ENCODE data around the gene CD52. TPM values are rescaled to one million over a fixed set of nuclear protein-coding genes. Genes with fewer than 3 reads are reported as not detected.
"Not testable (repeated sequence)": the region's sequence is repeated elsewhere in the genome, so short reads cannot be mapped to it uniquely, and the experiment has no call there.

The CD52 gene
- polyA plus RNA-seq, 3 donors = 2.8 to 7.9 (median 5.3) TPM

DNA sequence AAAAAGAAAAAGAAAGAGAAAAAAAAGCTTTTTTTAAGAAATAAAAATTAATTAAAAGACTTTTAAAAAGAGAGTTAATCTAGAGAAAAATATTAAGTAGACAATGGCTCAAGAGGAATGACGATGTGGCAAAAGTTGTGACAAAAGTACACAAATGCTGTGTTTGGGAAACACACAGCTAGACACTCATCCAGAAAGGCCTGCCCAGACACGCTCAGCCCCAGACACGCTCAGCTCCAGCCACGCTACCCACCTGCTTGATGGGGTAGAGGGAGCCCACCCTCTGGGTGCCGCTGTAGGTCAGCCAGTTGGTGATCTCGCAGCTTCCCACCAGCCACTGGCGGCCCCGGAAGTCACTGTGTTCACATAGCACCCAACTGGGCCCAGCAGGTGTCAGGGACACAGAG, 10.2 kb downstream of the CD52 start:
- DNase-seq (ENCODE audit: low read depth in 3 of 3, low spot score in 2 of 3) = no peak

GRCh38 chr1:26328597-26328996, 10.8 kb downstream of the CD52 start:
- no peak for DNase-seq (ENCODE audit: low read depth in 3 of 3, low spot score in 2 of 3)

GRCh38 chr1:26329380-26329779, 11.6 kb downstream of the CD52 start:
- DNase-seq (ENCODE audit: low read depth in 3 of 3, low spot score in 2 of 3) = not testable (repeated sequence)

DNA sequence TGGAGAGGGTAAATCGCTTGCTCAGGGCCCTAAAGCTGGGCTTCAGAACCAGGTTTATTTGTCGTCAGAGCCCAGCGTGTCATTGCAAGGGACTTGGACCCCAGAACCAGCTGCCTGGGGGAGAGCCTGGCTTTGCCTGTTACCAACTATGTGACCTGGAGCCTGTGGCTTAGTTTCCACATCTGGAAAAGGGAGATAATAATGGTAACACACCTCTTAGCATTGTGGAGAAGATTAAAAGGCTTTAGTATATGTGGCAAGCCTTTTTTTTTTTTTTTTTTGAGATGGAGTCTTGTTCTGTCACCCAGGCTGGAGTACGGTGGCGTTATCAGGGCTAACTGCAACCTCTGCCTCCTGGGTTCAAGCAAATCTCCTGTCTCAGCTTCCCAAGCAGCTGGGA, 12.5 kb downstream of the CD52 start:
- DNase-seq (ENCODE audit: low read depth in 3 of 3, low spot score in 2 of 3) = no peak

GRCh38 chr1:26333312-26333711, 15.6 kb downstream of the CD52 start:
- DNase-seq (ENCODE audit: low read depth in 3 of 3, low spot score in 2 of 3) = not testable (repeated sequence)

DNA sequence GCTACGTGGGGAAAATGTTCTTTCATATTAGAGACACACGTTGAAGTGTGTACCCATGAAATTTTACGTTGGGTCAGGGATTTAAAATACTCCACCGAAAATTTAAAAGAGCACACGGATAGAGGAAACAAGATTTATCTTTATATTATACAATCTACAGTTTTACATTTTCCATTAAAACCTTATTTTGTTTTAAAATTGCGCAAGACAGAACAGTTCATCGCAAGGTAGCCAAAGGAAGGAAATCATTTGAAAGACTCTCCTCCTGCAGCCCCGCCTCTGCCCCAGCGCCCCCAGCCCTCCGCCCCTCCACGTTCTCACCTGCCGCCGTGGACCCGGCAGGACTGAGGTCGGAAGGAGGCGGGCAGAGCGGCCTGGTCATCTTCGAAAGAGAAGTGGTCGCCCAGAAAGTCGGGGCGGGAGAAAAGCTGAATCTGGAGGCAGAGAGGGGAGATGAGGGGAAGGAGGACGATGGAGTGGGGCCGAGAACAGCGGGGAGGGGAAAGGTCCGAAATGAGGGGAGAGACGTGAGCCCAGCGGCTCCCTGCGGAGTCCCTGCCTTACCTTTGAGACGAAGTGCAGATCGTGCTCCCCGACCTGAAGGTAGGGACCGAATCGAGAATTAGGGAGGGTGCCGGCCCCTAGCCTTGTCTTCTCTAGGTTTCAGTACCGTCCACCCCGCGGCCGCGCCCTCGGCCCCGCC, 18.2 kb downstream of the CD52 start:
- no peak for DNase-seq (ENCODE audit: low read depth in 3 of 3, low spot score in 2 of 3)

DNA sequence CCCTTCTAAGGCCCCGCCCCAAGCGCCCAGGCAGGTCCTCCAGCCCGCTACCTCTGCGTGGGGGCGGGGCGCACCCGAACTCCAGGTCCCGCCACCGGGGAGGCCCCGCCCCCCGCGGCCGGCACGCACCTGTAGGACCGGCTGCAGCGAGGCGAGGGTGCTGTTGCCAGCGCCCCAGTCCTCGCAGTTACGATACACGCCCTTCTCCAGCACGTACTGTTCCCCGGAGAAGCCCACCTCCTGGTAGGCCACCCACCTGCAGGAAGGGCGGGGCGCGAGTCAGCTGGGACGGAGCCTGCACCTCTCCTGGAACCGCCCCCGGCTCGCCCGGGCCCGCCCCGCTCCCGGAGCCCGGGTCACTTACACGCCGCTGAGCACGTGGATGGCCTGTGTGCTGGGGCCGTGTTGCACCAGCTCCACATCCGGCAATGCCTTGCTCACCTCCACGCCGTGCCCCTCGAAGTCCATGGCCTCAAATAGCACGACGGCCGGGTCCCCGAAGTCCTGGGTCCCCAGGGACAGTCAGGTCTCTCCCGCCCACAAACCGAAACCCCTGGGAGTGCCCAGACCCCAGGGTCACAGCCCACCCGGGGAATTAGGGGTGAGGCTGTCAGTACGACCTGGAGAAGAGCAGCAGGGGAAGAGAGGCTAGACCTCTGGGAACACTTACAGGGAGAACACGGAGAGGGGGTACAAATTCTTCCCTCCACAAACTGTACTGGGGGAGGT, 18.9 kb downstream of the CD52 start:
- DNase-seq (ENCODE audit: low read depth in 3 of 3, low spot score in 2 of 3) = peak; percentile 18 to 48 (median 38)

- no peak for DNase-seq (ENCODE audit: low read depth in 3 of 3, low spot score in 2 of 3)
These were observed 19.4 kb downstream of the CD52 start for GRCh38 chr1:26337206-26337535.

GRCh38 chr1:26337625-26338024, 19.9 kb downstream of the CD52 start:
- no peak for DNase-seq (ENCODE audit: low read depth in 3 of 3, low spot score in 2 of 3)

DNA sequence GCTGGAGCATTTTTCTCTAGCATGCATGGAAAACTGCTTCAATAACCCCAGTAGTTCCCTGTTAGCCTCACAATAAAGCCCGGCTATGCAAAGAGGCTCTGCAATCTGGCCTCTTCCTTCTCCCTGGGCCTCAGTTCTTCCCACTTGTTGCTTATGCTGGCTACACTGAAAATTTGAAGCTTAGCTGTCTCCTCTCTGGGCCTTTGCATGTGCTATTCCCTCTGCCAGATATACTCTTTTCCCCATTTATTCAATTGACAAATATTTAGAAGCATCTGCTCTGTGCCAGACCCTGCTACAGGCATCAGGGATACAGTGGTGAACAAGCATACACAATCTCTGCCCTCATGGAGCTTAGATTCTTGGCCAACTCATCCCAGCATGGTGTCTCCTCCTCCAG, 20.9 kb downstream of the CD52 start:
- DNase-seq (ENCODE audit: low read depth in 3 of 3, low spot score in 2 of 3) = no peak

DNA sequence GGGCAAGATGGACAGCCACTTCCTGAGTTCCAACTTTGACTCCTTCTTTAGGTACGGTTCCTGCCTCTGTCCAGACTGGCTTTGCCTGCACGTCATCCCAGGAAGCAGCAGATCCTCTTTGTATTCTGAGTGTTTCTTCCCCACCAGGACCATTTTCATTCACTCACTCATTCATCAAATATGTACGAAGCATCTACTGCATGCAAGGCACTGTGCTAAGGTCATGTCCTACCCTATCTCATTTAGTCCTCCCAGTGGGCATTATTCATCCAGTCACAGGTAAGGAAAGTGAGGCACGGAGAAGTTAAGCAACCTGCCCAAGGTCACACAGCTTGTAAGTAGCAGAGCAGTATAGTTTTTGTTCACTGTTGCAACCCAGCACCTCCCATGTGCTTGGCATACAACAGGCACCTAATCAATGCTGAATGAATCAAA, 22.3 kb downstream of the CD52 start:
- DNase-seq (ENCODE audit: low read depth in 3 of 3, low spot score in 2 of 3) = no peak

- no peak for DNase-seq (ENCODE audit: low read depth in 3 of 3, low spot score in 2 of 3)
These were observed 26.6 kb downstream of the CD52 start for GRCh38 chr1:26344147-26344920.

DNA sequence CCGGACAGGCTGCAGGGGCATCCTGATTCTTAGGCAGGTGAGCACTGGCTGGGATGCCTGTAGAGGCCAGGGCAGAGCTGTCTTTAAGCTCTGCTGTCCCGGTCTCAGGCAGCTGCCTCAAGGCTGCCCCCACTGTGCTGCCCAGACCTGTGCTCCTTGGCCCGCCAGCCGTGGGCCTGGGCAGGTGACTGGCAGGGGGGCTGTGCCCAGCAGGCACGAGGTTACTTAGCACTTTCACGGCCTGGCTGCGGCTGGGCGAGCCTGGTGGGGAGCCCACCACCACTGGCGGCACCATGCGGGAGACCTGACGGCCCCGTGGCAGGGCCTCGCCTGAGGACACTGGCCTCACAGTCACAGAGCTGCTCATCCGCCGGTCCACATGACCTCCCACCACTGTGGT, 28.0 kb downstream of the CD52 start:
- no peak for DNase-seq (ENCODE audit: low read depth in 3 of 3, low spot score in 2 of 3)

DNA sequence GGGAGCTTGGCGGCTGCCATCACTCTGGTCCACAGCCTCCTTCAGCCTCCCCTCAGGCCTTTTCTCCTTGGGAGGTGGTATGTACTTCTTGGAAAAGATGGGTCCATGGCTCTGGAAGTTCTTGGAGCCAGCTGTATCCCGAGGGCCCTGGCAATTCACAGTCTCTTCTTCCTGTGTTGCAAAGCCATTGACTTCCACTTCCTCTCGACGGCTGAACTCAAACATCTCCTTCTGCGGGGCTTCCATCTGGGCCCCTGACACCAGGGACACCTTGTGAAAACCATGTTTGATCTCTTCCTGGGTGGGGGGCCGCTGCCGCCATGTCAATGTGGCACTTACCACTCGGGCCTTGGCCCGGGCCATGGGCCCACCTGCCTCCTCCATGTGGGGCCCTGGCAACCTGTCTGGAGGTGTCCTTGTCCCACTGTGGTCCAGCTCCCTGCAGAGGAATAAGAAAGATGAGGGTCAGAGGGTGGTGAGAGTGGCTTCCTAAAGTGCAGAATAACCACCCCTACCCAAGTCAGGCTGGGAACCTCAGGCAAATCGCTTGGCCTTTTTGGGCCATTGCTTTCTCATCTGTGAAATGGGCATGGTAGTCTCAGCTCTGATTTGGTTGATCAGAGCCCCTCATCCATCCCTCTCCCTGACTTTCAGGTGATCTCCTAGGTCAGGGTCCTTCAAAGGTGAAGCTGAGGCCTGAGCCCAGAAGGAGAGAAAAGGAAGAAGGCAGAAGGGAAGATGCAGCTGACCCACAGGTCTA, 28.7 kb downstream of the CD52 start:
- no peak for DNase-seq (ENCODE audit: low read depth in 3 of 3, low spot score in 2 of 3)

DNA sequence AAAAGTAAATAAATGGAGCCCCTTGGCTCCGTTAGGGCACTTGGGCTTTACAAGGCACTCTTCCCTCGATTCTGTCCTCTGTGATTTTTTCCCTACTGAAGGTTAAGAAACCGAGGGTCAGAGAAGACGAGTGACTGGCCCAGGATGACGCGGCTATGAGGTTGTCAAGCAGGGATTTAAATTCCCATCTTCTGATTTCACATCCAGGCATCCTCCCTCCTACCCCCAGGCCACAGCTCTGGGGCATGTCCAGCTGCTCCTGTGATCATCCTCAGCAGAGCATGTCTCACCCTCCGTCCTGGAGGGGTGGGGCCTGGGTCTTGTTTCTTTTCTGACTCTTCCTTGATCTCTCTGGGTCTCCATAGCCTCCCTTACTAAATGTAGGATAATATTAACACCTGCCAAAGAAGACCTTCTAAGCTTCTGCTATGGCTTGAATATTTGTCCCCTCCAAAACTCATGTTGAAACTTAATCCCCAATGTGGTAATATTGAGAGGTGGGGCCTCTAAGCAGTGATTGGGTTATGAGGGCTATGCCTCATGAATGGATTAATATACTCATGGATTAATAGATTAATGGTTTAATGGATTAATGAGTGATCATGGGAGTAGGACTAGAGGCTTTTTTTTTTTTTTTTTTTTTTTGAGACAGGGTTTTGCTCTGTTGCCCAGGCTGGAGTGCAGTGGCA, 31.6 kb downstream of the CD52 start:
- no peak for DNase-seq (ENCODE audit: low read depth in 3 of 3, low spot score in 2 of 3)

- DNase-seq (ENCODE audit: low read depth in 3 of 3, low spot score in 2 of 3) = no peak
These were observed 32.1 kb downstream of the CD52 start for GRCh38 chr1:26349877-26350244.

DNA sequence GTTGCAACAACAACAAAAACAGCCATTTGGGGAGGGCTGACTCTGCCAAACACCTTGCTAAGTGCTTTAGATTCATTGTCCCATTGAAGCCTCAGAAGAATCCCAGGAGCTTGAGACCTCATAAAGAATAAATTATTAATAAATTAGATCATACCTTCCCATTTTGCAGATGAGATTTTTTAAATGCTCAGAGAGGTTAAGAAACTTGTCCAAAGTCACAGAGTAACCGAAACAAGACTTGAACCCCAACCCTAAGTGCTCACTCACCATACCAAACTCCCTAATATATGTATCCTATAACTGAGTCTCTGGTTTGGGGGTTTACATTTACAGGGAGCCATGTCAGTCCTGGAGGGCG, 32.6 kb downstream of the CD52 start:
- DNase-seq (ENCODE audit: low read depth in 3 of 3, low spot score in 2 of 3) = no peak

DNA sequence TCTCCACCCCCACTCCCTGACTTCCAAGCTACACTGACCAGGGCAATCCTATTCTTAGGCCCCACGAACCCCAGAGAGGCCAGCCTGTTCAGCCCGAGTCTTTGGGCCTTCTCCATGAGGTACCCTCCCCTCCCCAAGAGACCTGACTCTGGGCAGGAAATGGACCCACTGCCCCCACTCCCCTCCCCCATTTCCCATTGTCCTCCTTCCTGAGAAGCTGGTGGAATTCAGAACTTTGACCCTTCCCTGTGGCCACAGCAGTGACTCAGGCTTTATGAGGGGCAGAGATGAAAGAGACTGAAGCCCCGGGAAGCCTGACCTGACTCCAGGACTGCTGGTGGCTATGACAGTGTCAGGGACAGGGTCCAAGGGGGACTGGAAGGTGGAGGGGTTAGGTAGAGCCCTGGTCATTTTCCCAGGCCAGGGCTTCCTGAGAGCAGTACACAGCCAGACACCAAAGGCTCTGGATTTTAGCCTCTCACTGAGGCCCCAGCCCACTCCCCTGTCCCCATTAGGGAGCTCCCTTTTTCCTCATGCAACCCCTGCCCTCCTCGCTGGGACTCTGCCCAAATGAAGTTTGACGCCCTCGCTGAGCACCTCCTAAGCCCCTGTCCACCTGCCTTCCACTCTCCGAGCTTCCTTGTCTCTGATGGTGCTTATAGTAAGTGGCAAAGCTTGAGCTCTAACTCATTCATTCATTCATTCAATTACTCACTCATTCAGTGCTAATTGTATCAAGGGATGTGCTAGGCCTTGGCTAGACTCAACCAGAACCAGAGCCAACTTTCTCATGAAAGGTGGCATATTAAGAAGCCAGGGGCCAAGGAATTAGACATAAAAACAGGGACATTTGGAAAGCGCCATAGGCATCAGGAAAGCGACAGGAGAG, 33.2 kb downstream of the CD52 start:
- DNase-seq (ENCODE audit: low read depth in 3 of 3, low spot score in 2 of 3) = no peak

DNA sequence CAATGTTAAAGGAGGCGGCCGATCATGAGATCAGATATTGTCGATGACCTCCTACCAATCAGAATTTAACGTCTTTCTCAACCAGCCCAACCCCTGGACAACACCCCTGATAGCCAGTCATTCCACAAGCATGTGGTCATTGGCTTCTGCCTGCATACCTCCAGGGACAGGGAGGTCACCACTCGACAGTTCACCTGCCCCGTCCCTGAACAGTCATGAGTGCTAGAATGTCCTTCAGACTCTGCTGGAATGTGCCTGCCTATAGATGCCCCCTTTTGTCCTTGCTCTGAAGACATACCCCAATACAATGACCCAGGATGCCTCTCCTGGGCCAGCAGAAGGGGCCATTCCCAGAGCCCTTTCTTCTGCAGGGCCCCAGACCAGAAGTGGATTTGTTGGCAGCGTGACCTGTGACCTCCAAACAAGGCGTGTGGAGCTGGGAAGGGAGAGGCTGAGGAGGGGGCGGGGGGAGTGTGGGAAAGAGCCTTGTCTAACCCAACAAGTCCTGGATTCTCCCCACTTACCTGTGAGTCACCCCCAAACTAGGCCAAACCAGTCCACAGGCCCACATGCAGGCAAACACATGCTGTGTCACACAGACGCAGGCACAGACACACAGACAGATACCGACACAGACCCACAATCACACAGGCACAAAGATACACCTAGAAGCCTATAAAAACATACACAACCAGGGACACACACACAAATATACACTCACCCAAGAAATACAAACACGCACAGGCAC, 34.0 kb downstream of the CD52 start:
- DNase-seq (ENCODE audit: low read depth in 3 of 3, low spot score in 2 of 3) = no peak

All from right renal cortex interstitium (tissue), 3 donors.